Lower leg skin (tissue), 3 donors: ENCODE results near the gene RNASEH2C.

Experiments used
- CTCF ChIP-seq, 3 donors: fragments of 450-650 bp; IDR thresholded peaks; one replicate each; pipeline ENCODE4 v1.5.1; 2016; ENCODE audit warnings: antibody characterized with exemption in 3 of 3, mild to moderate bottlenecking in 3 of 3, moderate library complexity in 2 of 3
- POLR2A ChIP-seq, 2 donors: fragments of 450-650 bp; IDR thresholded peaks; one replicate each; pipeline ENCODE4 v1.6.1; 2016 to 2017; ENCODE audit warnings: antibody characterized with exemption in 2 of 2, mild to moderate bottlenecking in 1 of 2, moderate library complexity in 1 of 2

- no peak for TF ChIP-seq CTCF (IDR thresholded peaks at IDR 0.05)
- no peak for TF ChIP-seq POLR2A (IDR thresholded peaks at IDR 0.05)
Measured at GRCh38 chr11:65700399-65700798, 20.2 kb downstream of the RNASEH2C start.
